ENCODE measurements around the gene OR8G1. TPM values are rescaled to one million over a fixed set of nuclear protein-coding genes. Genes with fewer than 3 reads are reported as not detected.
"Not testable (repeated sequence)": the region's sequence is repeated elsewhere in the genome, so short reads cannot be mapped to it uniquely, and the experiment has no call there.

OR8G1 gene
- total RNA-seq, 1 donor from 2014 or later = not detected

DNA sequence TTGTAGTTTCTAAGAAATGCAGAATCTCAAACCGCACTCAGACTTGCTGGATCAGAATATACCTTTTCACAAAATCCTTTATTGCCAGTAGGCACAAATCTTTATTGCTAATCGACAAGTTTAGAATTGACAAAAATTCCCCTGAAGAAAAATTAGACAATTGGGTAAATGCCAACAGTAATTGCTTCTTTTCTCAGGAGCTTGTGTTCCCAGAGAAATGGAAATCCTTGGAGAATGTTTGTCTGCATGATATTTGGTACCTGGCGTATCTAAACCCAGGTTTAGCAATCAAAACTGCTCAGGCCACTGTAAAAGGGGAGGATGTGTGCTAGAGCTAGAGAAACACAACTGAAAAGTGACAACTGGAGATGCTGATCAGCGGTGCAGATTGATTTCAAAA is 15.2 kb downstream of the OR8G1 start, which contains the start of gene OR8G5:
Gene OR8G5 (plus strand): TSS at position 301 of the 400 bp plus-strand sequence. CDS start 8,556 bp downstream, outside the sequence.
- no peak within 1 kb of the TSS for H3K4me3 ChIP-seq

DNA sequence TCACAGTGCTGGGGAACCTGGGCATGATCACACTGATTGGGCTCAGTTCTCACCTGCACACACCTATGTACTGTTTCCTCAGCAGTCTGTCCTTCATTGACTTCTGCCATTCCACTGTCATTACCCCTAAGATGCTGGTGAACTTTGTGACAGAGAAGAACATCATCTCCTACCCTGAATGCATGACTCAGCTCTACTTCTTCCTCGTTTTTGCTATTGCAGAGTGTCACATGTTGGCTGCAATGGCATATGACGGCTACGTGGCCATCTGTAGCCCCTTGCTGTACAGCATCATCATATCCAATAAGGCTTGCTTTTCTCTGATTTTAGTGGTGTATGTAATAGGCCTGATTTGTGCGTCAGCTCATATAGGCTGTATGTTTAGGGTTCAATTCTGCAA is 24.1 kb downstream of the OR8G1 start:
- not testable (repeated sequence) for H3K9me3 Mint-ChIP-seq; H3K27me3 Mint-ChIP-seq (ENCODE audit: insufficient read depth, low read depth); H3F3A ChIP-seq (ENCODE audit: low read depth); H3K79me2 ChIP-seq (ENCODE audit: low read depth); H3K27ac Mint-ChIP-seq; H3K4me2 ChIP-seq; H3K9me3 ChIP-seq (ENCODE audit: low read depth); H3K27me3 ChIP-seq; H4K20me1 ChIP-seq (ENCODE audit: low read depth); H2AFZ ChIP-seq (replicated peaks); H3K36me3 ChIP-seq; H3K4me1 Mint-ChIP-seq; H3K4me3 Mint-ChIP-seq; H3K27ac ChIP-seq; H3K9ac ChIP-seq; DNase-seq (ENCODE audit: low spot score); H3K4me1 ChIP-seq; H3K36me3 Mint-ChIP-seq; H3K4me3 ChIP-seq

More for the DNA sequence above, 15.2 kb downstream of the OR8G1 start, which contains the start of gene OR8G5:
- no peak within 1 kb of the TSS for H3K4me3 Mint-ChIP-seq
- Histone ChIP-seq H3K79me2 (ENCODE audit: low read depth) (no peaks in the 10 kb centered on the region), H3K4me1 (no peaks in the 10 kb centered on the region), H4K20me1 (ENCODE audit: low read depth) (no peaks in the 10 kb centered on the region), H3K9me3 (ENCODE audit: low read depth) (no peaks in the 10 kb centered on the region), H3K9ac (no peak within 1 kb of the TSS), H3K27me3 (no peaks in the 10 kb centered on the region), H3F3A (ENCODE audit: low read depth) (no peaks in the 10 kb centered on the region), H3K27ac (no peak within 1 kb of the TSS), H3K4me2 (no peak within 1 kb of the TSS), H2AFZ (replicated peaks) (no peak within 1 kb of the TSS), H3K36me3 (no peaks in the 10 kb centered on the region)
- H3K4me1 Mint-ChIP-seq = no peaks in the 10 kb centered on the region
- no peaks in the 10 kb centered on the region for H3K27me3 Mint-ChIP-seq (ENCODE audit: insufficient read depth, low read depth)
- no peak for DNase-seq (ENCODE audit: low spot score)
- no peak within 1 kb of the TSS for H3K27ac Mint-ChIP-seq
- no peak for TF ChIP-seq EZH2 (IDR thresholded peaks at IDR 0.05)
- TF ChIP-seq EZH2phosphoT487 (IDR thresholded peaks at IDR 0.05) = no peak
- H3K9me3 Mint-ChIP-seq = no peaks in the 10 kb centered on the region
- no peaks in the 10 kb centered on the region for H3K36me3 Mint-ChIP-seq

DNA sequence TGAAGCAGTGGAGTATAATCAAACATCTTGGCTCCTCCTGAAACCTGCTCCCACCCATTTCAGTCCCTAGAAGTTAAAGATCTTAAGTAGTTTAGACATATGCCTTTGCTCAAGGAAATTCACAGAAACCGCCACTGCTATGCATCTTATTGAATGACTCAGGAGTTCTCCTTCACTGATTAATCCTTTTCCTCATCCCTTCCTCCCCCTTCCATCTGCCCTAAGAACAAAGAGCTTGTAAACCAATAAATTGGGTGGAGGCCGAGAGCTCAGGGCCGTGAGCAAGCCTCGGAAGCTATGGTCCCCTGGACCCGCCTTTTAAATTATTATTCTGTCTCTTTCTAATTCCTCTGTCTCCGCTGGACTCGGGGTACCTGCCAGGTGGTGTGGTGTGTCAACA is 30.0 kb downstream of the OR8G1 start:
- peak; percentile 3 for DNase-seq (ENCODE audit: low spot score)
- H3K27me3 Mint-ChIP-seq (ENCODE audit: insufficient read depth, low read depth); H3K4me2 ChIP-seq; H3K36me3 ChIP-seq; H3K36me3 Mint-ChIP-seq; H4K20me1 ChIP-seq (ENCODE audit: low read depth); H3K4me1 ChIP-seq; H3K9me3 Mint-ChIP-seq; H3K27me3 ChIP-seq; H3K4me1 Mint-ChIP-seq; H3F3A ChIP-seq (ENCODE audit: low read depth); H3K79me2 ChIP-seq (ENCODE audit: low read depth); H3K27ac Mint-ChIP-seq; H3K9me3 ChIP-seq (ENCODE audit: low read depth); H3K27ac ChIP-seq; H3K4me3 ChIP-seq; H3K9ac ChIP-seq; H3K4me3 Mint-ChIP-seq: not testable (repeated sequence)
- peak overlapping the region; percentile 19 for H2AFZ ChIP-seq (replicated peaks)

DNA sequence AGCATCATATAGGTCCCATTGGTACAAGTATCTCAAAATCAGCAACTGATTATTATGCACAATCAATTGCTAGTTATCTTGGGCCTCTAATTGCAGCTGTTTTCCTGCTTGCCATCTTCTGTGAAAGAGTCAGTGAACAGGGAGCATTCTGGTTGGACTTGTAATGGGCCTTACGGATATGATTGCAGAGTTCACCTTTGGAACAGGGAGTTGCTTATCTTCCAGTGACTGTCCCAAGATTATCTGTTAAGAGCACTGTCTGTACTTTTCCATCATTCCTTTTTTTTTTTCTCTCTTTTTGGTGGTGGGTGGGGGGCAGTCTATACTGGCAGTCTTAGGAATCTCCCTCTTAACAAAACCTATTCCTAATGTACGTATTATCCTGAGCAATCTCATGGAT is 33.1 kb downstream of the OR8G1 start:
- peaks cover 4% of the 10 kb centered on the region for H3K4me1 ChIP-seq
- H3K9ac ChIP-seq = no peak overlapping the region
- no peak overlapping the region for H3K4me3 Mint-ChIP-seq
- no peaks in the 10 kb centered on the region for H4K20me1 ChIP-seq (ENCODE audit: low read depth)
- DNase-seq (ENCODE audit: low spot score) = no peak
- H3K4me1 Mint-ChIP-seq = peaks cover 2% of the 10 kb centered on the region
- H3K27me3 Mint-ChIP-seq (ENCODE audit: insufficient read depth, low read depth) = no peaks in the 10 kb centered on the region
- H3K4me2 ChIP-seq = no peak overlapping the region
- no peaks in the 10 kb centered on the region for H3K79me2 ChIP-seq (ENCODE audit: low read depth)
- no peaks in the 10 kb centered on the region for H3K9me3 Mint-ChIP-seq
- no peaks in the 10 kb centered on the region for H3K36me3 Mint-ChIP-seq
- no peak overlapping the region for H3K27ac ChIP-seq
- no peaks in the 10 kb centered on the region for H3K27me3 ChIP-seq
- no peak overlapping the region for H3K4me3 ChIP-seq
- H3K9me3 ChIP-seq (ENCODE audit: low read depth) = no peaks in the 10 kb centered on the region
- H3K36me3 ChIP-seq = no peaks in the 10 kb centered on the region
- no peak for TF ChIP-seq EZH2 (IDR thresholded peaks at IDR 0.05)
- TF ChIP-seq EZH2phosphoT487 (IDR thresholded peaks at IDR 0.05) = no peak
- no peak for TF ChIP-seq CTCF (IDR thresholded peaks at IDR 0.05)
- H3K27ac Mint-ChIP-seq = no peak overlapping the region
- H2AFZ ChIP-seq (replicated peaks) = peak overlapping the region; percentile 9
- no peaks in the 10 kb centered on the region for H3F3A ChIP-seq (ENCODE audit: low read depth)

DNA sequence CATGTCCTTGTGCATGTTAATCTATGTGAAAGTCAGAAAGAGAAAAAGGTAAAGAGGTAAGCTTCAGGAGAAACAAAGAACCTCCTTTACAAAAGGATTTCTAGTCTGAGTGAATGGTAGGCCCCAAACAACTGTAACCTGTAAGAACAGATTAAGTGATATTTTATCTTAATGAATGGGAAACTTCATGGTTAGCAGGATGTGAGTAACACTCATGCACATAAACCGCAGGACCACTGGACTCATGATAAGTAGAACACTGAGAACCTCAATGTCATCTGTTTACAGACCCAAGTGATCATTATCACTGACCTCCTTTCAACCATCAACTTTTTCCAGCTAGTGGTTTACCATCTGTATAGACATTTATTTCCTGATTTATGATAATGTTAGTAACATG is 35.2 kb downstream of the OR8G1 start:
- no peak overlapping the region for H3K9ac ChIP-seq
- peaks cover 2% of the 10 kb centered on the region for H3K4me1 ChIP-seq
- no peaks in the 10 kb centered on the region for H3K9me3 ChIP-seq (ENCODE audit: low read depth)
- Mint-ChIP-seq H3K27me3 (ENCODE audit: insufficient read depth, low read depth) (no peaks in the 10 kb centered on the region), H3K4me3 (no peak overlapping the region), H3K4me1 (no peaks in the 10 kb centered on the region), H3K36me3 (no peaks in the 10 kb centered on the region), H3K27ac (no peak overlapping the region), H3K9me3 (no peaks in the 10 kb centered on the region)
- H3K36me3 ChIP-seq = no peaks in the 10 kb centered on the region
- no peaks in the 10 kb centered on the region for H3K27me3 ChIP-seq
- no peaks in the 10 kb centered on the region for H3K79me2 ChIP-seq (ENCODE audit: low read depth)
- no peak overlapping the region for H3K27ac ChIP-seq
- no peak for DNase-seq (ENCODE audit: low spot score)
- H4K20me1 ChIP-seq (ENCODE audit: low read depth) = no peaks in the 10 kb centered on the region
- no peak overlapping the region for H3K4me3 ChIP-seq
- H3F3A ChIP-seq (ENCODE audit: low read depth) = no peaks in the 10 kb centered on the region
- H3K4me2 ChIP-seq = no peak overlapping the region
- TF ChIP-seq EZH2 (IDR thresholded peaks at IDR 0.05) (no peak), EZH2phosphoT487 (IDR thresholded peaks at IDR 0.05) (no peak), CTCF (IDR thresholded peaks at IDR 0.05) (no peak)
- no peak overlapping the region for H2AFZ ChIP-seq (replicated peaks)

Measured in neural progenitor cell (in vitro differentiated cells).